OCI-LY1 (cell line): ENCODE results near the gene CDK5RAP3.
"Not testable (repeated sequence)": the region's sequence is repeated elsewhere in the genome, so short reads cannot be mapped to it uniquely, and the experiment has no call there.

ENCODE experiments used
- H2AFZ ChIP-seq: fragments of 200-600 bp; sonication (generic), shearing (Covaris generic); 2 replicates; pipeline ENCODE4 v1.6.0; 2014; ENCODE audit warnings: antibody characterized with exemption, mild to moderate bottlenecking, low read length
- H3F3A ChIP-seq: fragments of 200-600 bp; sonication (generic), shearing (Covaris generic); 2 replicates; pipeline ENCODE4 v1.6.0; 2014; ENCODE audit warnings: mild to moderate bottlenecking, antibody characterized with exemption, low read length, moderate library complexity; ENCODE audit not compliant: insufficient read depth
- H3K27ac ChIP-seq: fragments of 200-600 bp; sonication (generic); 2 replicates; pipeline ENCODE4 v1.5.1; 2014; ENCODE audit warnings: low read length, mixed run types, mild to moderate bottlenecking, low read depth; ENCODE audit not compliant: poor library complexity, severe bottlenecking
- H3K27me3 ChIP-seq: fragments of 200-600 bp; sonication (generic); 2 replicates; pipeline ENCODE4 v1.6.0; 2014; ENCODE audit warnings: antibody characterized with exemption, mild to moderate bottlenecking, low read length, moderate library complexity; ENCODE audit not compliant: insufficient read depth
- H3K36me3 ChIP-seq: fragments of 200-600 bp; sonication (generic); 2 replicates; pipeline ENCODE4 v1.6.1; 2014; ENCODE audit warnings: mild to moderate bottlenecking, antibody characterized with exemption, low read length, moderate library complexity, mixed read lengths; ENCODE audit not compliant: insufficient read depth
- H3K4me1 ChIP-seq: fragments of 200-600 bp; sonication (generic); 2 replicates; pipeline ENCODE4 v1.5.1; 2014; ENCODE audit warnings: mild to moderate bottlenecking, low read length, moderate library complexity; ENCODE audit not compliant: insufficient read depth, severe bottlenecking
- H3K4me2 ChIP-seq: fragments of 200-600 bp; sonication (generic), shearing (Covaris generic); 2 replicates; pipeline ENCODE4 v1.6.1; 2014; ENCODE audit warnings: low read length
- H3K4me3 ChIP-seq: fragments of 200-600 bp; sonication (generic); 2 replicates; pipeline ENCODE4 v1.5.1; 2014; ENCODE audit warnings: low read length, low read depth, mild to moderate bottlenecking, mixed read lengths; ENCODE audit not compliant: poor library complexity, severe bottlenecking
- H3K79me2 ChIP-seq: fragments of 200-600 bp; shearing (Covaris generic); 2 replicates; pipeline ENCODE4 v1.6.1; 2016; ENCODE audit warnings: mixed run types, low read length, mixed read lengths; ENCODE audit not compliant: insufficient read depth
- H3K9ac ChIP-seq: fragments of 200-600 bp; sonication (generic), shearing (Covaris generic); 2 replicates; pipeline ENCODE4 v1.6.1; 2014; ENCODE audit warnings: mild to moderate bottlenecking, low read length, mixed read lengths
- H3K9me2 ChIP-seq: fragments of 200-600 bp; sonication (generic), shearing (Covaris generic); 2 replicates; pipeline ENCODE4 v1.6.1; 2014; ENCODE audit warnings: low read depth, mild to moderate bottlenecking, low read length, mixed read lengths
- H3K9me3 ChIP-seq: fragments of 200-600 bp; shearing (Covaris generic); 2 replicates; pipeline ENCODE4 v1.6.1; 2014; ENCODE audit warnings: low read length, mixed read lengths
- H4K20me1 ChIP-seq: fragments of 200-600 bp; sonication (generic), shearing (Covaris generic); 2 replicates; pipeline ENCODE4 v1.6.0; 2016; ENCODE audit warnings: mild to moderate bottlenecking, low read length; ENCODE audit not compliant: insufficient read depth
- EZH2 ChIP-seq: fragments of 200-600 bp; sonication (generic), shearing (Covaris generic); IDR thresholded peaks from 2 replicates; pipeline ENCODE4 v1.8.0; 2017; ENCODE audit warnings: borderline replicate concordance, mixed run types, mild to moderate bottlenecking, antibody characterized with exemption, low read length, moderate library complexity, mixed read lengths
- TF ChIP-seq, protein P1 (sequence below): fragments of 200-600 bp; sonication (generic), shearing (Covaris generic); IDR thresholded peaks from 2 replicates; pipeline ENCODE4 v1.5.1; 2017; ENCODE audit warnings: mild to moderate bottlenecking, antibody characterized with exemption, low read length, moderate library complexity, mixed read lengths

CDK5RAP3 gene

DNA sequence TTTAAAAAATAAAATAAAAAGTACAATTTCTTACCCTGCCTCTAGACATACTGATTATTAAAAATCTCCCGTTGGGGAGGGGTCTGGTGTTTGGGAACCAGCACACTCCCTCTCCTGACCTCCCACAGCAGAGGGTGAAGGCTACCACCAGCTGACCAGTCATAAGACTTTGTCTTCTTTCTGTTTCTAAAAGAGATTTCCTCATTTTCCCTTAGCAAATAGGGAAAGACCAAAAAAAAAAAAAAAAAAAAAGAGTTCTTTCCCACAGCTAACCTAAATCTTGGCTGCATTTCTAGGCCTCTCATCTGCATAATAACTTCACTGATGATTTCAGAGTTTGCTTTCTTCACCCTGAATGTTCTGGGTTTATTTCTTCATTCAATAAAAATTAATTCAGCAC lies 30.3 kb downstream of the CDK5RAP3 start:
- no peak overlapping the region for H3K27ac ChIP-seq
- H3K79me2 ChIP-seq: no peaks in the 10 kb centered on the region
- no peak overlapping the region for H3K4me3 ChIP-seq
- no peaks in the 10 kb centered on the region for H3K36me3 ChIP-seq
- H3F3A ChIP-seq: no peaks in the 10 kb centered on the region
- H3K9me3 ChIP-seq: no peaks in the 10 kb centered on the region
- TF ChIP-seq, protein P1, sequence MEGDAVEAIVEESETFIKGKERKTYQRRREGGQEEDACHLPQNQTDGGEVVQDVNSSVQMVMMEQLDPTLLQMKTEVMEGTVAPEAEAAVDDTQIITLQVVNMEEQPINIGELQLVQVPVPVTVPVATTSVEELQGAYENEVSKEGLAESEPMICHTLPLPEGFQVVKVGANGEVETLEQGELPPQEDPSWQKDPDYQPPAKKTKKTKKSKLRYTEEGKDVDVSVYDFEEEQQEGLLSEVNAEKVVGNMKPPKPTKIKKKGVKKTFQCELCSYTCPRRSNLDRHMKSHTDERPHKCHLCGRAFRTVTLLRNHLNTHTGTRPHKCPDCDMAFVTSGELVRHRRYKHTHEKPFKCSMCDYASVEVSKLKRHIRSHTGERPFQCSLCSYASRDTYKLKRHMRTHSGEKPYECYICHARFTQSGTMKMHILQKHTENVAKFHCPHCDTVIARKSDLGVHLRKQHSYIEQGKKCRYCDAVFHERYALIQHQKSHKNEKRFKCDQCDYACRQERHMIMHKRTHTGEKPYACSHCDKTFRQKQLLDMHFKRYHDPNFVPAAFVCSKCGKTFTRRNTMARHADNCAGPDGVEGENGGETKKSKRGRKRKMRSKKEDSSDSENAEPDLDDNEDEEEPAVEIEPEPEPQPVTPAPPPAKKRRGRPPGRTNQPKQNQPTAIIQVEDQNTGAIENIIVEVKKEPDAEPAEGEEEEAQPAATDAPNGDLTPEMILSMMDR: no peak
- TF ChIP-seq EZH2: no peak
- H3K4me2 ChIP-seq: no peak overlapping the region
- no peak overlapping the region for H2AFZ ChIP-seq
- no peak overlapping the region for H3K9ac ChIP-seq
- no peaks in the 10 kb centered on the region for H3K27me3 ChIP-seq
- H4K20me1 ChIP-seq: no peaks in the 10 kb centered on the region
- peaks cover 8% of the 10 kb centered on the region for H3K4me1 ChIP-seq
- H3K9me2 ChIP-seq: no peaks in the 10 kb centered on the region

DNA sequence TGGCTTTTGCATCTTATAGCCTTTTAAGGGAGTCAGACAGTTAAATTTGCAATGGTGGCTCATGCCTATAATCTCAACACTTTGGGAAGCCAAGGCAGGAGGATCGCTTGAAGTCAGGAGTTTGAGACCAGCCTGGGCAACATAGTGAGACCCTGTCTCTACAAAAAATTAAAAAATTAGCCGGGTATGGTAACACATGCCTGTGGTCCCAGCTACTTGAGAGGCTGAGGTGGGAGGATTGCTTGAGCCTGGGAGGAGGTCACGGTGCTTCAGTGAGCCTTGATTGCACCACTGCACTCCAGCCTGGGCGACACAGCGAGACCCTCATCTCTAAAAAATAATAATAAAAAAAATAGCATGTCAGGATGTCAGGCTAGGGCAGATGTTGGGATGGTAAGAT lies 30.7 kb downstream of the CDK5RAP3 start:
- not testable (repeated sequence) for H3K9ac ChIP-seq, H3F3A ChIP-seq, H3K36me3 ChIP-seq, H3K4me1 ChIP-seq, H3K4me3 ChIP-seq, H3K9me3 ChIP-seq, H2AFZ ChIP-seq, H4K20me1 ChIP-seq, H3K27ac ChIP-seq, H3K27me3 ChIP-seq, H3K4me2 ChIP-seq, H3K79me2 ChIP-seq, H3K9me2 ChIP-seq

DNA sequence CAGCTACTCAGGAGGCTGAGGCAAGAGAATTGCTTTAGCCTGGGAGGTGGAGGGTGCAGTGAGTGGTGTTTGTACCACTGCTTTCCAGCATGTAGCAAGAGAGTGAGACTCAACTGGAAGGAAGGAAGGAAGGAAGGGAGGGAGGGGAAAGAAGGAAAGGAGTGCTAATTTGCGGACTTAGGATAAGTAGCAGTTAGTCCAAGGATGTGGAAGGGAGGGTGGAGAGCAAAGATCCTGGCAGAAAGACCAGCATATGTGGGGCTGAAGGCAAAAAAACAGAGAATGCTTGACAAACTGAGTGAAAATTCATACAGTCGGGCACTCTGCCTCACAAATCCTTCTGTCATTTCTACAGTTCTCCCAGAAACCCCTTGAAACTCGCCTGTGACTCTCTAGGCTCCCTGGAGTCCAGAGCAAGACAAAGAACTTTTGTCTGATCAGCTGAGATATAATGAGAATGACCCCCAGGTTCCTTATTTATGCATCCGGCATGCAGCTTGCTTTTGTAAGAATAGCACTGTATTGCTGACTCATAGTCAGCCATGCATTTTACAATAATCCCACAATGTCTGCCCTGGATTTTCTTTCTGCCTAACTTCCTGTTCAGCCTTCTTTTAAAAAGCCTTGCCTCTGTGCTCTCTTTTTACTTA lies 31.5 kb downstream of the CDK5RAP3 start:
- no peak overlapping the region for H3K4me2 ChIP-seq
- H3F3A ChIP-seq: no peaks in the 10 kb centered on the region
- H2AFZ ChIP-seq: no peak overlapping the region
- TF ChIP-seq EZH2: no peak
- TF ChIP-seq, protein P1: no peak
- no peak overlapping the region for H3K9ac ChIP-seq
- H3K4me3 ChIP-seq: no peak overlapping the region
- H4K20me1 ChIP-seq: no peaks in the 10 kb centered on the region
- no peaks in the 10 kb centered on the region for H3K79me2 ChIP-seq
- H3K27me3 ChIP-seq: no peaks in the 10 kb centered on the region
- no peak overlapping the region for H3K27ac ChIP-seq
- H3K9me2 ChIP-seq: no peaks in the 10 kb centered on the region
- H3K4me1 ChIP-seq: peaks cover 8% of the 10 kb centered on the region
- H3K9me3 ChIP-seq: no peaks in the 10 kb centered on the region
- no peaks in the 10 kb centered on the region for H3K36me3 ChIP-seq

DNA sequence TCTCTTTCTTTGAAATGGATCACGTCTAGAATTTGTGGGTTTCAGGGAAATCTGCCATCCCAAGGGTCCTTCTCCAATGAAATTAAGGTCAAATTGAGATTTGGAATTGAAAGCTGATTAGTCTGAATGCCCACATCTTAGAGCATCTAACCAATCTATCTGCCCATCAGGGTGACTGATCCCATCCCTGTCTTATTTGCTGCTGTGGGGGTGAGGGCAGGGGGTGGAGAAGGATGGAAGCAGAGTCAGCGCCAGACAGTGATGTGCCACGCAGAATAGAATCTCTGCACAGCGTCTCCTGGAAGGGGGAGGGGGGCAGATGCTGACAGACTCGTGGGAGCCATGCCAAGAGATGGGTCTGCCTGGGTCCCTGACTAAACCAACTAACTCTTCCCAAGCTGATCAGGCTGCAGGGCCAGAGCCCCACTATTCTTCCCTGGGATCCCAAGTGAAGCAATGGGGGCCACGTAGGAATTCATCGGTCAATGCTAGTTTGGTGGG lies 32.1 kb downstream of the CDK5RAP3 start:
- no peaks in the 10 kb centered on the region for H3K79me2 ChIP-seq
- no peaks in the 10 kb centered on the region for H4K20me1 ChIP-seq
- H3K27me3 ChIP-seq: no peaks in the 10 kb centered on the region
- no peaks in the 10 kb centered on the region for H3K9me3 ChIP-seq
- no peak overlapping the region for H3K9ac ChIP-seq
- no peak for TF ChIP-seq EZH2
- TF ChIP-seq, protein P1: no peak
- H2AFZ ChIP-seq: no peak overlapping the region
- peaks cover 8% of the 10 kb centered on the region for H3K4me1 ChIP-seq
- H3K4me3 ChIP-seq: no peak overlapping the region
- H3K36me3 ChIP-seq: no peaks in the 10 kb centered on the region
- H3K9me2 ChIP-seq: no peaks in the 10 kb centered on the region
- no peak overlapping the region for H3K4me2 ChIP-seq
- no peak overlapping the region for H3K27ac ChIP-seq
- H3F3A ChIP-seq: no peaks in the 10 kb centered on the region
